Kidney (tissue), 14 donors: ENCODE data around the gene HDAC9. TPM values are rescaled to one million over a fixed set of nuclear protein-coding genes. Genes with fewer than 3 reads are reported as not detected.

Source experiments
- DNase-seq, 5 donors: peaks; one replicate each; pipeline ENCODE4 v3.0.0-alpha.2; 2013 to 2020
- FAIRE-seq: peaks from 2 replicates; lab custom pipeline; 2012; peaks lifted over from hg19 to GRCh38; lab: Jason Lieb, UNC
- H3K27ac ChIP-seq, 2 donors: one replicate each; pipeline ENCODE4 v1.7.0; 2013; ENCODE audit warnings: low read depth in 2 of 2, low read length in 2 of 2, inconsistent platforms in 1 of 2
- H3K27me3 ChIP-seq: one replicate; pipeline ENCODE4 v1.7.1; 2013; ENCODE audit warnings: low read length, inconsistent platforms; ENCODE audit not compliant: control insufficient read depth, insufficient read depth
- H3K36me3 ChIP-seq, 3 donors: one replicate each; pipeline versions ENCODE4 v1.7.0 to v1.7.1; 2013; ENCODE audit warnings: low read length in 3 of 3, control low read depth in 1 of 3, inconsistent platforms in 1 of 3; ENCODE audit not compliant: insufficient read depth in 3 of 3, control insufficient read depth in 2 of 3
- H3K4me1 ChIP-seq, 3 donors: one replicate each; pipeline versions ENCODE4 v1.7.0 to v1.7.1; 2013; ENCODE audit warnings: low read length in 3 of 3, inconsistent platforms in 1 of 3, low read depth in 1 of 3; ENCODE audit not compliant: control insufficient read depth in 2 of 3, insufficient read depth in 2 of 3
- H3K4me3 ChIP-seq, 3 donors: one replicate each; pipeline versions ENCODE4 v1.7.0 to v1.8.1; 2013; ENCODE audit warnings: low read length in 3 of 3, control low read depth in 1 of 3, inconsistent platforms in 1 of 3
- H3K9ac ChIP-seq, 3 donors: one replicate each; pipeline versions ENCODE4 v1.7.0 to v1.7.1; 2013; ENCODE audit warnings: low read length in 3 of 3, control low read depth in 1 of 3, inconsistent platforms in 1 of 3
- H3K9me3 ChIP-seq, 3 donors: one replicate each; pipeline versions ENCODE4 v1.7.0 to v1.7.1; 2013; ENCODE audit warnings: low read length in 3 of 3, control low read depth in 1 of 3, inconsistent platforms in 1 of 3; ENCODE audit not compliant: control insufficient read depth in 2 of 3, insufficient read depth in 1 of 3
- intact Hi-C: fragments of 100-400 bp; cut with DNase I; formaldehyde crosslinking; loops from one replicate; pipeline ENCODE4 v1.11.1; 2022
- polyA plus RNA-seq: library from polyadenylated mRNA; stranded (reverse); fragments of 350-450 nt; fragmentation: Illumina TruSeq; extraction: RNeasy Lipid Tissue Mini Kit (QIAGEN cat#74804); gene quantifications from one replicate; pipeline ENCODE4 v1.2.3, GENCODE V29; 2014; ENCODE audit warnings: low read depth, low replicate concordance; ENCODE audit not compliant: insufficient read depth
- total RNA-seq: library from RNA; stranded (reverse); fragmentation: NEBNext Ultra II Directional; extraction: Animal tissue kit (Norgen Biotek cat#: 25700); gene quantifications from one replicate; pipeline ENCODE4 v1.2.1, GENCODE V29; 2021
- TF ChIP-seq, protein P1 (sequence below): IDR thresholded peaks from 3 replicates; pipeline ENCODE4 v1.5.1; 2012; ENCODE audit warnings: mild to moderate bottlenecking, moderate library complexity, borderline replicate concordance; ENCODE audit not compliant: insufficient read depth; ENCODE audit errors: extremely low read depth
- donor health status: control.
- donor health status: control.
- donor health status: control.
- donor health status: control.
- donor health status: control.
- donor health status: DM: yes; HTN: yes; CAD: no.
- donor health status: Normal renal cell carcinoma (clear cell type).

The HDAC9 gene
- total and polyA plus RNA-seq, 2 donors from 2014 or later: 2.1 to 22.1 TPM

GRCh38 chr7:18459484-18460245 is 35.9 kb upstream of the HDAC9 start:
- intact Hi-C loops: no loop called here
- Histone ChIP-seq H3K4me3 (no peak overlapping the region), H3K4me1 (peaks cover 0 to 6% (median 0%) of the 10 kb centered on the region in 3 donors), H3K36me3 (no peaks in the 10 kb centered on the region), H3K27me3 (no peaks in the 10 kb centered on the region), H3K27ac (no peak overlapping the region), H3K9me3 (no peaks in the 10 kb centered on the region), H3K9ac (no peak overlapping the region)
- TF ChIP-seq, protein P1, sequence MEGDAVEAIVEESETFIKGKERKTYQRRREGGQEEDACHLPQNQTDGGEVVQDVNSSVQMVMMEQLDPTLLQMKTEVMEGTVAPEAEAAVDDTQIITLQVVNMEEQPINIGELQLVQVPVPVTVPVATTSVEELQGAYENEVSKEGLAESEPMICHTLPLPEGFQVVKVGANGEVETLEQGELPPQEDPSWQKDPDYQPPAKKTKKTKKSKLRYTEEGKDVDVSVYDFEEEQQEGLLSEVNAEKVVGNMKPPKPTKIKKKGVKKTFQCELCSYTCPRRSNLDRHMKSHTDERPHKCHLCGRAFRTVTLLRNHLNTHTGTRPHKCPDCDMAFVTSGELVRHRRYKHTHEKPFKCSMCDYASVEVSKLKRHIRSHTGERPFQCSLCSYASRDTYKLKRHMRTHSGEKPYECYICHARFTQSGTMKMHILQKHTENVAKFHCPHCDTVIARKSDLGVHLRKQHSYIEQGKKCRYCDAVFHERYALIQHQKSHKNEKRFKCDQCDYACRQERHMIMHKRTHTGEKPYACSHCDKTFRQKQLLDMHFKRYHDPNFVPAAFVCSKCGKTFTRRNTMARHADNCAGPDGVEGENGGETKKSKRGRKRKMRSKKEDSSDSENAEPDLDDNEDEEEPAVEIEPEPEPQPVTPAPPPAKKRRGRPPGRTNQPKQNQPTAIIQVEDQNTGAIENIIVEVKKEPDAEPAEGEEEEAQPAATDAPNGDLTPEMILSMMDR: no peak
- FAIRE-seq (no peak), DNase-seq (no peak)

DNA sequence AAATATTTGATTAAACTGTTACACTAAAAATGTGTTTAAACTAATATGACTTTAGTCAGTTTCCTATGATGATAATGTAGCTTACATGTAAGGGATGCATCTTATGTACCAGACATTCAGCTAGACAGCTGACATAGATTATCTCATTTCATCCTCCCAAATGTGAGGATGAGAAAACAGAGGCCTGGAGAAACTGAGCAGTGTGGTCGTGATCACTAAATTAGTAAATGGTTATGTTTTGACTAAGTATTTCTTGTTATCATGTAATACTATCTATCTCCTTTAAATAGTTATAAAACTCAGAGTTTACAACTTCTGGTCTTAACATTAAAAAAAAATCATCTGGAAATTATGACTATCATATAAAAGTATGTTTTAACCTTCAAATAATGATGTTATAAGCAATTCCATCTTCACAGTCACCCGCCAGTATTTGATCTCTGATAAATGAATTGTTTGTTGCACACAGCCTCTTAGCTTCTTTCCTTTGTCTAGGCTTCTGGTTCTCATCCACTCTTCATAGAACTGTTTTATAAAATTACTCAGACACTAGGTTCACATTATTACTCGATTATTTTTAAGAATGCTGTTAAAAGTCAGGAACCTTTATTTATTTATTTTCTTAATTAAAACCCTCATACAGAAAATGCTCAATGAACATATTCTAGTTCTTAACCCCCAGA is 33.6 kb upstream of the HDAC9 start:
- Histone ChIP-seq H3K9me3 (no peaks in the 10 kb centered on the region), H3K4me1 (peaks cover 0 to 6% (median 0%) of the 10 kb centered on the region in 3 donors), H3K27me3 (no peaks in the 10 kb centered on the region), H3K9ac (no peak overlapping the region), H3K36me3 (no peaks in the 10 kb centered on the region), H3K4me3 (no peak overlapping the region), H3K27ac (no peak overlapping the region)
- FAIRE-seq: no peak
- intact Hi-C loops: no loop called here
- TF ChIP-seq, protein P1: no peak
- no peak for DNase-seq

GRCh38 chr7:18464830-18465229 is 30.7 kb upstream of the HDAC9 start:
- Histone ChIP-seq H3K4me3 (no peak overlapping the region), H3K27ac (no peak overlapping the region), H3K36me3 (no peaks in the 10 kb centered on the region), H3K4me1 (no peaks in the 10 kb centered on the region), H3K27me3 (no peaks in the 10 kb centered on the region), H3K9me3 (no peaks in the 10 kb centered on the region), H3K9ac (no peak overlapping the region)
- TF ChIP-seq, protein P1: no peak
- FAIRE-seq (no peak), DNase-seq (no peak)
- intact Hi-C loops: no loop called here
